HepG2 (cell line): ENCODE data around the gene CDR2L.

Experiments
- CC2D1A ChIP-seq: sonication (generic); formaldehyde crosslinking; IDR thresholded peaks from 2 replicates; pipeline ENCODE4 v1.8.1; 2023; ENCODE audit warnings: mild to moderate bottlenecking, missing genetic modification reagents
- PCBP2 ChIP-seq: fragments of 200-400 bp; formaldehyde crosslinking; optimal IDR thresholded peaks from 2 replicates; pipeline ENCODE3; 2018; ENCODE audit warnings: low read length, low read depth; ENCODE audit not compliant: poor library complexity, severe bottlenecking
- PHF8 ChIP-seq: sonication (generic); formaldehyde crosslinking; IDR thresholded peaks from 2 replicates; pipeline ENCODE4 v1.5.0; 2020; ENCODE audit warnings: missing genetic modification reagents
- TF ChIP-seq, protein P1 (sequence below): sonication (generic); formaldehyde crosslinking; IDR thresholded peaks from 2 replicates; pipeline ENCODE4 v1.5.0; 2020; ENCODE audit warnings: mild to moderate bottlenecking, missing genetic modification reagents, moderate library complexity
- TF ChIP-seq, protein P2 (sequence below): sonication (generic); formaldehyde crosslinking; conservative IDR thresholded peaks from 2 replicates; pipeline ENCODE4 v1.8.0; 2022; ENCODE audit warnings: low read depth, missing genetic modification reagents

DNA sequence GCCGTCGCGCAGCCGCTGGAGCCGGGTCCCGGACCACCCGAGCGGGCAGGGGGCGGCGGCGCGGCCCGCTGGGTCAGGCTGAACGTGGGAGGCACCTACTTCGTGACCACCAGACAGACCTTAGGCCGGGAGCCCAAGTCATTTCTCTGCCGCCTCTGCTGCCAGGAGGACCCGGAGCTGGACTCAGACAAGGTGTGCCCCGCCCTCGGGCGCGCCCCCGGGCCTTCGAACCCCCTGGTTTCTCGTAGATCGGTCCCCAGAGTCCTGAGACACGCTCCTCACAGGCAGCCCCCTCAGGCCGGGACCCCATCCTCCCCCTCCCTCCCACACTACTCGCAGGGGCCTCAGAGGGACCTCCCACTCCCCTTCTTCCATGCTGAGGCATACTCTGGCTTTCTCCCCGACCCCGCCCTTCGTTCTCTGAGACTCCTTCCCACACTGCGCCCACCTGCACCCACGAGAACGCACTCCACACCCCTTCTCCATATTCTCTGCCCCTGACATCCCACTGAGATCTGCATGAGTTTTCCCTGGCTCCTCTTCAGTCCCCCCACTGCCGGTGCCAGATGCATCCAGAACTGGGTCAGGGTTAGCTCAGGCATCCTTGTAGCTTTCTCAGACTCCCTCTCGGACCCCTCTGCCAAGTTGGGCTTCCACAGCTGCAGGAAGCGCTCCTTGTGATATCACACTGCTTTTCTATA lies 60.1 kb downstream of the CDR2L start:
- TF ChIP-seq PCBP2, result no peak
- TF ChIP-seq CC2D1A (CRISPR knock-in tag), result no peak
- TF ChIP-seq, protein P1, sequence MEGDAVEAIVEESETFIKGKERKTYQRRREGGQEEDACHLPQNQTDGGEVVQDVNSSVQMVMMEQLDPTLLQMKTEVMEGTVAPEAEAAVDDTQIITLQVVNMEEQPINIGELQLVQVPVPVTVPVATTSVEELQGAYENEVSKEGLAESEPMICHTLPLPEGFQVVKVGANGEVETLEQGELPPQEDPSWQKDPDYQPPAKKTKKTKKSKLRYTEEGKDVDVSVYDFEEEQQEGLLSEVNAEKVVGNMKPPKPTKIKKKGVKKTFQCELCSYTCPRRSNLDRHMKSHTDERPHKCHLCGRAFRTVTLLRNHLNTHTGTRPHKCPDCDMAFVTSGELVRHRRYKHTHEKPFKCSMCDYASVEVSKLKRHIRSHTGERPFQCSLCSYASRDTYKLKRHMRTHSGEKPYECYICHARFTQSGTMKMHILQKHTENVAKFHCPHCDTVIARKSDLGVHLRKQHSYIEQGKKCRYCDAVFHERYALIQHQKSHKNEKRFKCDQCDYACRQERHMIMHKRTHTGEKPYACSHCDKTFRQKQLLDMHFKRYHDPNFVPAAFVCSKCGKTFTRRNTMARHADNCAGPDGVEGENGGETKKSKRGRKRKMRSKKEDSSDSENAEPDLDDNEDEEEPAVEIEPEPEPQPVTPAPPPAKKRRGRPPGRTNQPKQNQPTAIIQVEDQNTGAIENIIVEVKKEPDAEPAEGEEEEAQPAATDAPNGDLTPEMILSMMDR (CRISPR knock-in tag), result no peak
- TF ChIP-seq, protein P2, sequence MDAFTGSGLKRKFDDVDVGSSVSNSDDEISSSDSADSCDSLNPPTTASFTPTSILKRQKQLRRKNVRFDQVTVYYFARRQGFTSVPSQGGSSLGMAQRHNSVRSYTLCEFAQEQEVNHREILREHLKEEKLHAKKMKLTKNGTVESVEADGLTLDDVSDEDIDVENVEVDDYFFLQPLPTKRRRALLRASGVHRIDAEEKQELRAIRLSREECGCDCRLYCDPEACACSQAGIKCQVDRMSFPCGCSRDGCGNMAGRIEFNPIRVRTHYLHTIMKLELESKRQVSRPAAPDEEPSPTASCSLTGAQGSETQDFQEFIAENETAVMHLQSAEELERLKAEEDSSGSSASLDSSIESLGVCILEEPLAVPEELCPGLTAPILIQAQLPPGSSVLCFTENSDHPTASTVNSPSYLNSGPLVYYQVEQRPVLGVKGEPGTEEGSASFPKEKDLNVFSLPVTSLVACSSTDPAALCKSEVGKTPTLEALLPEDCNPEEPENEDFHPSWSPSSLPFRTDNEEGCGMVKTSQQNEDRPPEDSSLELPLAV (CRISPR knock-in tag), result no peak
- TF ChIP-seq PHF8 (CRISPR knock-in tag), result no peak
